NCI-H2196 (cell line): ENCODE results near the gene SUSD4.
"Not testable (repeated sequence)": the region's sequence is repeated elsewhere in the genome, so short reads cannot be mapped to it uniquely, and the experiment has no call there.

Experiments used
- DNase-seq: peaks from one replicate; lab custom pipeline; 2025; ENCODE audit not compliant: unreplicated experiment; lab: John Stamatoyannopoulos, UW

SUSD4 gene, protein sequence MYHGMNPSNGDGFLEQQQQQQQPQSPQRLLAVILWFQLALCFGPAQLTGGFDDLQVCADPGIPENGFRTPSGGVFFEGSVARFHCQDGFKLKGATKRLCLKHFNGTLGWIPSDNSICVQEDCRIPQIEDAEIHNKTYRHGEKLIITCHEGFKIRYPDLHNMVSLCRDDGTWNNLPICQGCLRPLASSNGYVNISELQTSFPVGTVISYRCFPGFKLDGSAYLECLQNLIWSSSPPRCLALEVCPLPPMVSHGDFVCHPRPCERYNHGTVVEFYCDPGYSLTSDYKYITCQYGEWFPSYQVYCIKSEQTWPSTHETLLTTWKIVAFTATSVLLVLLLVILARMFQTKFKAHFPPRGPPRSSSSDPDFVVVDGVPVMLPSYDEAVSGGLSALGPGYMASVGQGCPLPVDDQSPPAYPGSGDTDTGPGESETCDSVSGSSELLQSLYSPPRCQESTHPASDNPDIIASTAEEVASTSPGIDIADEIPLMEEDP

DNA sequence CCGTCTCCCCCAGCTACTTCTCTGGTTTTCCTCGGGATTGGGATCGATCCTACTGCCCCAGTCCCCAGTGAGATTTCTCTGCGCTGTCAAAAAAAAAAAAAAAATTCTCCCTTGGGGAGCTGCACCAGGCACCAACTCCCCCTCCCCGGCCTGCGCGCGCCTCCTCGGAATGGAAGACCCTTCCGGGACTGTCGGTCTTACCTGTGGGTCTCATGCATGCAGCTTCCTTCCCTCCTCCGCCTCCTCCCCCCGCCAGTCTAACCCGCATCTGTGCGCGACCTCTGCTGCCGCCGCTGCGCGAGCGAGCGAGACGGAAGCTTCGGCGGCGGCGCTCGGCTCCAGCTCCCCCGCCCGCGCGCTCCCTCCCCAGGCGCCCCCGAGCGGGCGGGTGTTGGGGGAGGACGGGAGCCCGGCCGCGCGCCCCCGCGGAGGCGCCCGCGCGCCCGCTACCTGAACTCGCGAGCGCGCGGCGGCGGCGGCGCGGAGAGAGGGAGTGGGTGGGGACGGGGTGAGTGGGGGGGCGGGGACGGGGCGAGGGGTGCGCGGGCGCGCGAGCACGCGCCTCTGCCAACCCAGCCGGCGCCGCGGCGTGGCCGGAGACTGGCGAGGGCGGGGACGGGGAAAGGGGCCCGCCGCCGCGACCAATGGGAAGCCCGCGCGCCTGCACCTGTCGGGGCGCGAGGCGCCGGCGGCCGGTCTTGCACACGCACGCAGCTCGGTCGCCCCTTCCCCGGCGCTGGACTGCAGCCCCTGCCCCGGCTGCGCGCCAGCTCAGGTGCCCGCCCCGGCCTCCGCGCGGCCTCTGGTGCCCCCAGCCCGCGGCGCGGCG lies at the start of gene SUSD4:
Gene SUSD4 (minus strand): TSS at position 321 of the 829 bp plus-strand sequence. CDS start 751 bp downstream, outside the sequence.
- DNase-seq, result peak; percentile 89

DNA sequence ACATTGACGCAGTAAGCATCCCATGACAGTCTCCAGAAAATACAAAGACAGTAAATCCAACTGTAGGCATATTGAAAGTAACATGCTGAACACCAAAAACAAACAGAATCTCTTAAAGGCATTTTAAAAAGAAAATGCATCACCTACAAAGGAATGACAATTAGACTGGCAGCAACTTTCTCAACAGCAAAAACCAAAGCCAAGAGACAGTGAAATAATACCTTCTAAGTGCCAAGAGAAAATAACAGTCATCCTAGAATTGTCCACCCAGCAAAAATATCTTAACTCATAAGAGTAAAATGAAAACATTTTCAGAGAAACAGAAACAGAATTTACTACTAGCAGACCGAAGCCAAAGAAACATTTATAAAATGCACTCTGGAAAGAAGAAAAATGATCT lies 49.2 kb upstream of the SUSD4 start:
- no peak for DNase-seq

DNA sequence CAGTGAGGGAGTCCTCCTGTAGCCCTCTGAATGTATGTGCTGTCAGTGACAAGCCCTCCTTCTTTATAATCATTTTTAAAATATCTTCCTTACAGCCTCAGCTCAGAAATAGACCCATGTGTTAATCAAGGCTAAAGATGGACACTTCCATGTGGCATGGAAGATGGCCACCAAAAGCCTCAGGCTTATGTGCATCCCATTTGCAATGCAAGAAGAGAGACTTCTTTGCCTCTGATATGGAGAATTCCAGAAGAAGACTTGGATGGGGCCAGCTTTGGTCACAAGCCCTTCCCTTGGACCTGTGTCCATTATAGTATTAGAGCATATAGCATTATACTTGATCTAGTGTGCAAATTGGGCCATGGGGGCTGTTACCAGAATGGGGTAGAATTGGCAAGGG lies 47.7 kb upstream of the SUSD4 start:
- DNase-seq, result no peak

DNA sequence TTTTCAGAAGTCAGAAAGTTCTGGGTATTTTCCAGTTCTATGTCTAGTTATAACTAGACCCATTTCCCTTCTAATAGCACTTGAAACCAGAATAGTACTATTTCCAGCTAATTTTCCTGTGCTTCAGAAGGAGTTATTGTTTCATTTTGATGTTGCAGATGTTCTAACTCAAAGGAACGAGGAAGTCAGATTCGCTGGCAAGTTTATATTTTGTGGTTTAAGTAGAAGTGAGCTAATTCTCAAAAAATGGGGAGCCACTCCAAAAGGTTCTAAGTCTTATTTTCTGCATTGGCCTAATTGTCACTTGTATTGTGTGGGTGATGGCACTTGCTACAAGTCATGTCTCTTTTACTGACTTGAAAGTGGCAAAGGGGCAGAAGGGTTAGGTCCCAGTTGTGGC lies 47.3 kb upstream of the SUSD4 start:
- DNase-seq, result no peak

DNA sequence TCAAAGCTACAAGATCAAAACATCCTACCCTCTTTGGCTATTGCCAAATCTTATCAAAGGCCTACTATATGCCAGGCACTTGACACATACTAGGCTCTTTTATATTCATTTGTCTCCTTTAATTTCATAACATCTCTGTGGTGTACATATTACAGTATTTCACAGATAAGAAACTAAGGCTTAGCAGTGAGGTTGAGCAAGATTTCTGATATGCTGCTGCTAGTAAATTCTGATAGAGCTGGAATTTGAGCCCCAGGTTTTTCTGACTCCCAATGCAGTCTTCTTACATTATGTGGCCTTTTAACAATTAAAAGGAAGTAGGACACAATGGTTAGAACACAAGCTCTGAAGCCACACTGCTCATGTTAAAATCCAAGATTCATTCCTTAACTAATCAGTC lies 46.1 kb upstream of the SUSD4 start:
- DNase-seq, result no peak

DNA sequence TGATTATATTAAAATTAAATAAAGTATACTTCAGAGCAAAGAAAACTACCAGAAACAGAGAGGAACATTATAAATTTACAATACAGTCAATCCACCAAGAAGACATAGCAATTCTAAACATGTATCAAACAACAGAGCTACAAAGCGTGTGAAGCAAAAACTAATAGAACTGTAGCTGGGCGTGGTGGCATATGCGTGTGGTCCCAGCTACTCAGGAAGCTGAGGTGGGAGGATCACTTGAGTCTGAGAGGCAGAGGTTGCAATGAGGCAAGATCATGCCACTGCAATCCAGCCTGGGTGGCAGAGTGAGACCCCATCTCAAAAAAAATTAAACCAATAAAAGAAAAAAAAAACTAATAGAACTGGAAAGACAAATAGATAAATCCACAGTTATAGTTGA lies 41.5 kb upstream of the SUSD4 start:
- no peak for DNase-seq

DNA sequence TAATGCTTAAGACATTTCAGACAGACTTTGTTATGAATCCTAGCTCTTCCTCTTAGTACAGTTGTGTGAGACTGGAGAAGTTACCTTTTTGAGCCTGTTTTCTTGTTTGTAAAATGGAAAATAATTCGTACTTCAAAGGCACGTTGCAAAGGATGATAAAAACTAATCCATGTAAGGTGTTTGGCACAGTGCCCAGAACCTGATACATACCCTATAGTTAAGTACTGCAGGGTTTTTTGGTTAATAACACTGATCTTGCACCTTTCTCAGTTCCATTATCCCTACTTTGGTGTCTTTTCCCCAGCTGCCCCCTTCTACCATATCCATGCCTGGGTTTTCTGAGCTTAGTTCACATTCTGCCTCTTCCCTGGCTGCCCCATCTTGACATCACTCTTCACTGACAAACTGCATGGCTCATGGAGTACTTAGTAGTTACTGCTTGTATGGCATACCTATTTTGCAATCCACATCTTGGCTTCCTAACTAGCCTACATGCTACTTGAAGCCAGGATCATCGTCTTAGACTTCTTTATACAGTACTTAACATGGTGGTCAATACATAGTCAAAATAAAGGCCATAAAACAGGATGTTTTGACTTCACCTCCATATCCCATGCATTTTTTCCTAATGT lies 39.3 kb upstream of the SUSD4 start:
- DNase-seq, result no peak

DNA sequence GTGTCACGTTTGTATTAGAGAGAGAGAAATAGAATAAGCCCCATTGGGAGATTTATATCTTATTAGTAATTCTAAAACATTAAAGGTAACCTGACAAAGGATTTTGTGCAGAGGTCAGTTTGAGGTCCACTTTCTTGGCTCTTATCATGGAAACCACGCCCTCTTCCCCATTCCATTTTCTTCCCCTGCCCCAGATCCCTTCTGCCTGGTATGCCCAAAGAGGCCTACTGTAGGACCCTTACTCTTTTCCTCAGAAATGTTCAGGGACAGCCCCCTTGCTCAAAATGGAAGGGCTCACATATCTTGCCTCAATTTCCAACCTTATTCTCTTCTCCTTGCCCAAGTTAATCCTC lies 38.8 kb upstream of the SUSD4 start:
- no peak for DNase-seq

DNA sequence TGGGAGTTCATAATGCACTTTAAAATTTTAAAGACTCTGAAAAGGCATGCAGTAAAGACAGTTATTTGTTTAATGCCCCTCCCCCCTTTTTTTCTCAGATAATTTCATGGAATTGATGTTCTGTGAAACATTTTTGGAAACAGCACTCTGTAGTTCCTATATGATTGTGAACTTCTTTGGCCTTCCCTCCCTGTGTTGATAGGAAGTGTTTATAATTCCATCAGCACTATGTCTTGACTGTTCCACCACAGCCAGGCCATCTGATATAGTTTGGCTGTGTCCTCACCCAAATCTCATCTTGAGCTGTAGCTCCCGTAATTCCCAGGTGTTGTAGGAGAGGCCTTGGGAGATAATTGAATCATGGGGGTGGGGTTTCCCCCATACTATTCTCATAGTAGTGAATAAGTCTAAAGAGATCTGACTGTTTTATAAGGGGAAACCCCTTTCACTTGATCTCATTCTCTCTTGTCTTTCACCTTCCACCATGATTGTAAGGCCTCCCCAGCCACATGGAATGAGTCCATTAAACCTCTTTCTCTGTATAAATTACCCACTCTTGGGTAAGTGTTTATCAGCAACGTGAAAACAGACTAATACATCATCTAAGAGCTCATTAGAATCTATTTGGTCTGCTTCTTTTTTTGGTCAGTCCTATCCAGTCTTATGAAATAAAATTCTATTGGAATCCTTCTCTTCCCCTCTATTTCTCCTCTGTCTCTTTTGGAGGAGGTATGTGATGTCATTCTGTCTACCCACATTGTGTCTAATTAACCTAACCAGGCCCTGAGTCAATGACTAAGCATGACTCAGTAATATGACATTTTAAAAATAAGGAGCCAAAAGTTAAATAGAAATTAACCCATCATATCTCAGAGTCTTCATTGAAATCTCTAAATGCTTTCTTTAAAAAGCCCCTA lies 38.2 kb upstream of the SUSD4 start:
- DNase-seq, result no peak

DNA sequence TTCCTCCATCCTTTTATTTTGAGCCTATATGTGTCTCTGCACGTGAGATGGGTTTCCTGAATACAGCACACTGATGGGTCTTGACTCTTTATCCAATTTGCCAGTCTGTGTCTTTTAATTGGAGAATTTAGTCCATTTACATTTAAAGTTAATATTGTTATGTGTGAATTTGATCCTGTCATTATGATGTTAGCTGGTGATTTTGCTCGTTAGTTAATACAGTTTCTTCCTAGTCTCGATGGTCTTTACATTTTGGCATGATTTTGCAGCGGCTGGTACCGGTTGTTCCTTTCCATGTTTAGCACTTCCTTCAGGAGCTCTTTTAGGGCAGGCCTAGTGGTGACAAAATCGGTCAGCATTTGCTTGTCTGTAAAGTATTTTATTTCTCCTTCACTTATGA lies 35.4 kb upstream of the SUSD4 start:
- DNase-seq, result not testable (repeated sequence)

DNA sequence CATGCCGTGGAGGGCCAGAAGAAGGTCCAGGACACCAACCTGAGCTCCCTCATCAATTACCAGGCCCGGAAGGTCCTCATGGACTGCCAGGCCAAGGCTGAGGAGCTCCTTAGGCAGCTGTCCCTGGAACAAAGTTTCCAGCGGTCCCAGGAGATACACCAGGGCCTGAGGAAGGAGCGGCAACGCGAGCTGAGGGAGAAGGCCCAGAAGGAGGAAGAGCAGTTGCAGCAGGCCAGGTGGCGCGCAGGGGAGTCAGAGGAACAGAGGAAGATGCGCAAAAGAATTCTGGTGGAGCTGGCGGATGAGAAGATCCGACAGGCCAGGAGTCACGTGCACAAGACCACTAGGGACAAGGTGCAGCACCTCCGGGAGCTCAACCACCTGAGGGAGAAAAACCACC lies 30.7 kb upstream of the SUSD4 start:
- no peak for DNase-seq

DNA sequence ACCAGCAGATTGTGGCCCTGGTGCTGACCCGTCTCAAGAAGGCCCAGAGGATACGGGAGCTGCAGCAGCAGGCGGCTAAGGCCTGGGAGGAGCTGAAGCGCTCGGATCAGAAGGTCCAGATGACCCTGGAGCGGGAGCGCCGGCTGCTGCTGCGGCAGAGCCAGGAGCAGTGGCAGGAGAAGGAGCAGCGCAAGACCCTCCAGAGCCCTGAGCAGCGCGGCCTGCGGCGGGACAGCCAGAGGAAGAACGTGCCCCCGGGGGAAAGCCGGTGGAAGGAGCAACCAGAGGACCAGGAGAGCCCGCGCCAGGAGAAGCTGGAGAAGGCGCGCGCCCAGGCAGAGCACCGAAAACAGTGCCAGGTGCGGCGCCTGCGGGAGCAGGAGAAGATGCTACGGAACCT lies 30.3 kb upstream of the SUSD4 start:
- DNase-seq, result no peak

DNA sequence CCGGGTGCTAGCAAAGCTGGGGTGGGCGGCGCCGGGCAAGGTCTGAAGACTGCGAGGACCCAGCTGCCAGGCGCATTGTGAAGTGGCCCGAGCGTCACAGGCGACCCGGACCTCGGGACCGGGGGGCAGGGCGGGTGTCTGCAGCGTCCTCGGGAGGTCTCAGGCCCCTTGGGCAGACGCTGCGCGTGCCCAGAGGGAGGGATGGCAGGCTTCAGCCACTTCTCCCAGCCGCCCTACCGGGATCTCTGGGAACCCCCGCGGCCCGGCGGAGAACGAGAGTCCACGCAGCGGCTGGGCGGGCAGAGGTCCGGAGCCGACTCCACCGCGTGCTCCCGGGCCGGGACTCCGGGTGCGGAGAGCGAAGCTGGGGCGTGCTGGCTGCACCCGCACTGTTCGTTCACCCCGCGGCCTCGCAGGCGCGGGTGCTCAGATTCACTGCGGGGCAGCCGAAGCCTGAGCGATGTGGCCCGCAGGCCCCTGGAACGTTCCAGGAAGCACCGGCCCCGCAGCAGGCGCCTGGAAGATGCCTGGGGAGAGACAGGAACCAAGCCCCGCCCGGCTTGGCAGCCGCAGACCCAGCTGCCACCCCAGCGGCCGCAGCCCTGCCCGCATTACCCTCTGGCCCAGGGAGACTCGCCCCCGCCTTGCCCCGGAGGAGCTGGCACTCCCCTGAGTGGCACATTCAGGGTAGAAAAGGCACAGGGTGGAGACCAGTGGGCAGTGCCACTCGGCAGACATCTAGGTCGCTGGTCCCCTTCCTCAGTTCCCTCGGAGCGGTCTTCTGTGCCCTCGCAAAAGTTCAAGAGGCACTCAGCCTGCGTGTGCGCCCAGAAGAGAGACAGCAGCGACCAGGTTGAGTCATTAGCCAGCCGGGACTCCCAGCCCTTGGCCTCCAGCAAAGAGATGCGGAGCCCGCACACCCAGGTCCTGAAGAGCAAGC lies 29.6 kb upstream of the SUSD4 start, which contains the start of gene CCDC185:
Gene CCDC185 (plus strand): TSS at position 141 of the 940 bp plus-strand sequence. CDS start 61 bp downstream, at position 202.
- DNase-seq, result no peak

DNA sequence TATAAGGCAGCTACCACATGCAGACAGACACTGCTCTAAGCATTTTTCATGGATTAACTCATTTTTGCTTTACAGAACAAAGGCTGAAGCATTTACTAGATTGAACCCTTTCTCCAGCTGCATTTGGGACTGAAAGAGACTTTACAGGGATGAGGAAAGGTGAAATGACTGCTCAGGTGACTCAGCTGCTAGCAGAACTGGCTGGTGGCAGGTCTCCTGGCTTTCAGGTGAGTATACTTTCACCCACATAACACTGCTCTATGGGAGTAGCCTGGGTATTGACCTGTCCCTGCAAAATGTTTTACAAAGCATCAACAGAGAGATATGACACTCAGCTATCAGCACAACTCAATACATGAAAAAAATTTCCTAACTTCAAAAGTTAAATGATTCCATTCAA lies 26.6 kb upstream of the SUSD4 start:
- DNase-seq, result no peak

DNA sequence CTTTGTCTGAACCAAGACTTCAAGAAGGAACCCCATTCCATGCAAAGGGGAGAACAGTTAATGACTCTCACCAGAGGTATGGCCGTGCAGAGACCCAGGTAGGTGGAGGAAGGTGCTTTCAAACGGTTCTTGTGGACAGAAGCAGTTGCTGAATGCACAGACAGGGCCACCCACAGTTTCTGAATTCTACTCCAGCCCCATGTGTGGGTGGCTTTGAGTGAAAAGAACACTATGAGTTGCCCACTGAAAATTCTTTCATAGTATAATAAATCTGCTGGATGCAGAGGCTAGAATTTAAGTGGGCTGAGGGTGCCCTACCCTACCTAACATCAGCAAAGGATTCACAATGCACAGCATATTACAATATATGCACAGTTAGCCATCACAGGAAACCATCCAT lies 22.0 kb upstream of the SUSD4 start:
- DNase-seq, result no peak

DNA sequence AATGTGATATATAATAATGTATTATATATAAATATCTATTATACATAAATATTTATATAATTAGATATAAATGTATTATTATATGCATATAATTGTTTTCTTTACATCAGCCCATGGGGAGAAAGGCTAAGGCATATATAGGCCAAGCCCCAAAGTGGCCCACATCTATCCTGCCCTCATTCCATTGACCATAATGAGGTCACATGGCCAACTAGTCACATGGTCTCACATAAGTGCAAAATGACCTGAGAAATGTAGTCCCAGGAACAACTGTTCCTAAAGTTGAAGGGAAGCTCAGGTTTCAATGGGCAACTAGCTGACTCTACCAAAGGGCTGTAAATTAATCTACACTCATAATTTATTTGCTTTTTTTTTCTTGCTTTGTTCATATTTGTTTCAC lies 14.8 kb upstream of the SUSD4 start:
- DNase-seq, result no peak

DNA sequence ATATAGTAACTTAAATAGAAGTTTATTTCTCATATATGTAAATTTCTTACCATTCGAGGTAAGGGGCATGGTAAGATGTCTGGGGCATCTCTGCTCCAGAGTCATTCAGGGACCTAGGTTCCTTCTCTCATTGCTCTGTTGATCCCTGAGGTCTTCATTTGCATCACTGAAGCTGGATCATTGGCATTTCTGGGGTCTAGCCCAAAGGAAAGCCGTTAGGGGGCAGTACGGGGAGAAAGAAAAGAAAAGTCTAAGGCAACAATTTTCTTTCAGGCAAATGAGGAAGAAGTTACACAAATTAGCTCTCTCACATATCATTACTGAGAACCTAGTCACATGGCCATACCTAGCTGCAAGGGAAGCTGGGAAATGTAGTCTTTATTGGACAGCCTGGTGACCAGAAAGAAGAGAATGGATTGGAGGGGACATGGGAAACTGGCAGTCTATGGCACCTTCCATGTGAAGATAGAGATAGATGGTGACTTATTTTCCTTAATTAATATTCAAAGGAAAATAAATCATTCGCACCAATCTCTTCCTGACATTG lies 10.2 kb upstream of the SUSD4 start:
- no peak for DNase-seq

DNA sequence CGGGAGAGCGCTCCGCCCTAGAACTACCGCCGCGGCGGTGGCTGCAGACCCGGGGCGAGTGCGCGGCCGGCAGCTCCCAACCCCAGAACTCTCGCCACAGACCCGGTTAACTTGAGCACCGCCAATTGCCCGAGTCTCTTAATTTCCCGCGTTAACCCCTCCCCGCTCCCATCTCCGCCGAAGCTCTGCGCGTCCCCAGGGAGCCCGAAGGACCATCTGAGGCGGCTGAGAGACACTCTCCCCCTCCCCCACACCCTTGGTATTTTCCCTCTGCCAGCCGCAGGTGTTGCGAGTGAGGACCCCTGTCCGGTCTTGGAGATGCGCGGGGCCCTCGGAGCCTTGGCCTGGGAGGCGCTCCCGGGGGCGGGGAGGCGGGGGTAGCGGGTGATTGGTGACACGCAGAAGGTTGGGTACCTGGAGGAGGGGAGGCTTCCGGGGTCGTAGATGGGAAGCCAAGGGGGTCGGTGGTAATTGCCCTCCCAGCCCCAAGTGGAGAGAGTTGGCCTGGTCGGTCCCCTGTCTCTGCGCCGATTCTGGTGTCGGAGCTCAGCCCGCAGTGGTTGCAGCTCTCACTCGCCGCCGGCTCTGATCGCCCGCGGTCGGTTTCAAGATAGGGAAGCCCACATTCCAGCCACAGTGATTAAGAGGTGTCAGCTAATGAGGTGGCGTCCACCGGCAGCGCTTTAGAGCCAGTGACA lies 858 bp upstream of the SUSD4 start:
- no peak for DNase-seq
